GM18511 (cell line): ENCODE data around the gene DMAC2.
"Not testable (repeated sequence)": the region's sequence is repeated elsewhere in the genome, so short reads cannot be mapped to it uniquely, and the experiment has no call there.

Experiments used
- ATAC-seq: cut with Tn5 transposase; IDR thresholded peaks from one replicate; pipeline ENCODE4 v1.9.1; 2021; ENCODE audit warnings: mild to moderate bottlenecking, moderate library complexity; ENCODE audit not compliant: unreplicated experiment

Gene DMAC2

GRCh38 chr19:41439441-41440222 is at the start of gene DMAC2:
Gene DMAC2, minus strand, starts transcription at chr19:41439912. Its CDS starts 13 bp downstream, at chr19:41439899.
- peak; percentile 96 for ATAC-seq

- ATAC-seq: not testable (repeated sequence)
These were observed 47.2 kb upstream of the DMAC2 start for GRCh38 chr19:41486953-41487352.

- ATAC-seq: no peak
These were observed 45.1 kb upstream of the DMAC2 start for GRCh38 chr19:41484822-41485221.

- ATAC-seq: no peak
These were observed 40.6 kb upstream of the DMAC2 start for GRCh38 chr19:41480336-41480735.

- ATAC-seq: no peak
These were observed 40.1 kb upstream of the DMAC2 start for GRCh38 chr19:41479757-41480191.

GRCh38 chr19:41478875-41479756 is 39.4 kb upstream of the DMAC2 start:
- ATAC-seq: no peak

- no peak for ATAC-seq
These were observed 38.5 kb upstream of the DMAC2 start for GRCh38 chr19:41478171-41478570.

- ATAC-seq: no peak
These were observed 36.9 kb upstream of the DMAC2 start for GRCh38 chr19:41476583-41476982.

GRCh38 chr19:41463257-41464256 is 23.8 kb upstream of the DMAC2 start:
- ATAC-seq: not testable (repeated sequence)

GRCh38 chr19:41462497-41462896 is 22.8 kb upstream of the DMAC2 start:
- no peak for ATAC-seq

- ATAC-seq: no peak
These were observed 17.5 kb upstream of the DMAC2 start for GRCh38 chr19:41457241-41457640.

- no peak for ATAC-seq
These were observed 16.7 kb upstream of the DMAC2 start for GRCh38 chr19:41456342-41456918.

GRCh38 chr19:41455936-41456335 is 16.2 kb upstream of the DMAC2 start:
- ATAC-seq: no peak

- ATAC-seq: no peak
These were observed 13.0 kb upstream of the DMAC2 start for GRCh38 chr19:41452584-41453275.

GRCh38 chr19:41449865-41450178 is 10.1 kb upstream of the DMAC2 start:
- ATAC-seq: no peak

- ATAC-seq: no peak
These were observed 9.6 kb upstream of the DMAC2 start for GRCh38 chr19:41449079-41449864.

- ATAC-seq: no peak
These were observed 8.1 kb upstream of the DMAC2 start for GRCh38 chr19:41447732-41448332.

GRCh38 chr19:41445575-41445974 is 5.9 kb upstream of the DMAC2 start:
- ATAC-seq: no peak
